GM21717 (cell line): ENCODE measurements around the gene ARID2.

Experiments
- ATAC-seq: cut with Tn5 transposase; IDR thresholded peaks from one replicate; pipeline ENCODE4 v1.9.1; 2021; ENCODE audit warnings: mild to moderate bottlenecking, moderate library complexity; ENCODE audit not compliant: unreplicated experiment

Gene ARID2

GRCh38 chr12:45850302-45850701 lies 120.8 kb downstream of the ARID2 start:
- no peak for ATAC-seq

GRCh38 chr12:45852508-45852907 lies 123.0 kb downstream of the ARID2 start:
- ATAC-seq = no peak

- ATAC-seq = no peak
Observed at GRCh38 chr12:45853550-45853949, 124.0 kb downstream of the ARID2 start.

- ATAC-seq = no peak
Observed at GRCh38 chr12:45863332-45863731, 133.8 kb downstream of the ARID2 start.

GRCh38 chr12:45866299-45866698 lies 136.8 kb downstream of the ARID2 start:
- ATAC-seq = no peak

GRCh38 chr12:45872446-45872845 lies 142.9 kb downstream of the ARID2 start:
- no peak for ATAC-seq

GRCh38 chr12:45877069-45877468 lies 147.6 kb downstream of the ARID2 start:
- no peak for ATAC-seq

- no peak for ATAC-seq
Observed at GRCh38 chr12:45878630-45879255, 149.2 kb downstream of the ARID2 start.

GRCh38 chr12:45879363-45879895 lies 149.9 kb downstream of the ARID2 start:
- ATAC-seq = no peak

- ATAC-seq = no peak
Observed at GRCh38 chr12:45880533-45880932, 151.0 kb downstream of the ARID2 start.

- ATAC-seq = no peak
Observed at GRCh38 chr12:45883187-45883586, 153.7 kb downstream of the ARID2 start.

GRCh38 chr12:45886685-45887084 lies 157.2 kb downstream of the ARID2 start:
- ATAC-seq = no peak

GRCh38 chr12:45887544-45887943 lies 158.0 kb downstream of the ARID2 start:
- no peak for ATAC-seq

GRCh38 chr12:45890276-45890675 lies 160.8 kb downstream of the ARID2 start:
- ATAC-seq = no peak

- no peak for ATAC-seq
Observed at GRCh38 chr12:45893240-45893639, 163.7 kb downstream of the ARID2 start.

GRCh38 chr12:45895961-45896360 lies 166.5 kb downstream of the ARID2 start:
- ATAC-seq = no peak

GRCh38 chr12:45898094-45898493 lies 168.6 kb downstream of the ARID2 start:
- ATAC-seq = no peak

GRCh38 chr12:45907955-45908354 lies 178.4 kb downstream of the ARID2 start:
- ATAC-seq = peak; percentile 76

- no peak for ATAC-seq
Observed at GRCh38 chr12:45909041-45909713, 179.7 kb downstream of the ARID2 start.

- no peak for ATAC-seq
Observed at GRCh38 chr12:45912774-45913173, 183.3 kb downstream of the ARID2 start.

- ATAC-seq = no peak
Observed at GRCh38 chr12:45913631-45914030, 184.1 kb downstream of the ARID2 start.

- no peak for ATAC-seq
Observed at GRCh38 chr12:45914090-45914489, 184.6 kb downstream of the ARID2 start.
